GM21737 (cell line): ENCODE measurements around the gene GOLGA6D.
"Not testable (repeated sequence)": the region's sequence is repeated elsewhere in the genome, so short reads cannot be mapped to it uniquely, and the experiment has no call there.

Experiments
- ATAC-seq: cut with Tn5 transposase; IDR thresholded peaks from one replicate; pipeline ENCODE4 v1.9.1; 2021; ENCODE audit warnings: mild to moderate bottlenecking, moderate library complexity; ENCODE audit not compliant: unreplicated experiment

Gene GOLGA6D

DNA sequence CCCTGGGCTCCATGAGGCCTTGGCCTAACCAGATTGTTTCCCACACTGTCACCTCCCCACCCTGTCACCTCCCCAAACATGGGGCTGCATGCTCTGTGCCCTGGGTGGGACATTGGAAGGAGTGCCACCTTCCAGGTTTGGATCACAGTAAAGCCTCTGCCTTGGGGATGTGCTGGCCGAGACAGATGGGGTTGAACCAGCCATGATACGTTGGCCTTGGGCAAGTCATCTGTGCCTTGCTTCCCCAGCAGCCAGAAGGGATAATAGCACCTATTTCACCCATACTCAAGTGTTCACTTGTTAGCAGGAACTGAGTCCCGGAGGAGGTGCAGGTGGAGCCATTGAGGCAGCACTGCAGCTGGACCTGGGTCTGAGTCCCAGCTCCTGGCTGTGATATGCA lies 7.0 kb upstream of the GOLGA6D start:
- not testable (repeated sequence) for ATAC-seq

DNA sequence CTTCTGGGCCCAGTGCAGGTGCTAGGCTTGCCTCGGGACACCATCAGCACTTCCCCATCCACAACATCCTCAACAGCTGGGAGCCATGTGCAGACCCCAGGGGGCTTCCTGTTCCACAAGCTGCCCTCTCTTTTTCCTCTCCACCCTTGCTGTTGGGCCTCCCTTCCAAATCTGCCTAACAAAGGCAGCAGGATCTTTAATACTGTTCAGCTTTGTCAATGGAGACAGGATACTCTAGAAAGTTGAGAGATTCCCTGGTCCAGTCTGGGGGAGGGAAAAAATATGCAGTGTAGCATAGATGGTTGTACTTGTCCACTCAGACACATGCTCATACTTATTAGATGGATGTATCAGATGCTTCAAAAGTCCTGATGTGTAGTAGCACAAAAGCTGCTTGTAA lies 4.1 kb upstream of the GOLGA6D start:
- ATAC-seq: not testable (repeated sequence)

DNA sequence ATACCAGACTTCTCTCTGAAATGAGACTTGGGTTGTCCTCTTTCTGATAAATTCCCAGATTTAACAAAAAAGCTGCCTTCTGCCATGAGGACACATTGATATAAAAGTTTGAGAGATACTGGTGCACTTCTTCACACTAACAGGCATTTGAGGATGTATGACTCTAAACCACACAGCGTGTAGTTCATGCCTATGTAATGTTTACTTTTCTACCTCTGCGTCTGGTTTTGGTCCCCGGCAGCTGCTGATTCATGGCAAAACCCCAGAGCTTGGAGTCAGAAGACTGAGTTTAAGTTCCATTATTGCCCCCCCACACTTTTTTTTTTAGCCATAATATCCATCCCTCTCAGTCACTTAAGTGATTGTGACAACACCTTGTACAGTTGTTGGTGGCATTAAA lies 1.5 kb downstream of the GOLGA6D start:
- ATAC-seq: not testable (repeated sequence)

DNA sequence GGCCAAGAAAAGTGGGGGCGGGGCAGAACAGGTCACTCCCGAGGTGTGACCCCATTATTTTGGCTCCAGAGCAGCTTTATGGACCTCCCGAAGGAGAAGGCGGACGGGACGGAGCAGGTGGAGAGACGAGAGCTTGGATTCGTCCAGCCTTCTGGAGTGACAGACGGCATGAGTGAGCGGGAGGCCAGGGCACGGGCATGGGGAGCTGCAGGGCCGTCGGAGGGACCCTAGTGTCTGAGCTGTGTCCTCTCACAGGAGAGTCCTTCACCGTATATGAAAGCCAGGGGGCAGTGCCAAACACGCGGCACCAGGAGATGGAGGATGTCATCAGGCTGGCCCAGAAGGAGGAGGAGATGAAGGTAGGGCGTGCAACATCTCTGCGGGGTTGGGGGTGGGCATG lies 11.0 kb downstream of the GOLGA6D start:
- ATAC-seq: not testable (repeated sequence)

DNA sequence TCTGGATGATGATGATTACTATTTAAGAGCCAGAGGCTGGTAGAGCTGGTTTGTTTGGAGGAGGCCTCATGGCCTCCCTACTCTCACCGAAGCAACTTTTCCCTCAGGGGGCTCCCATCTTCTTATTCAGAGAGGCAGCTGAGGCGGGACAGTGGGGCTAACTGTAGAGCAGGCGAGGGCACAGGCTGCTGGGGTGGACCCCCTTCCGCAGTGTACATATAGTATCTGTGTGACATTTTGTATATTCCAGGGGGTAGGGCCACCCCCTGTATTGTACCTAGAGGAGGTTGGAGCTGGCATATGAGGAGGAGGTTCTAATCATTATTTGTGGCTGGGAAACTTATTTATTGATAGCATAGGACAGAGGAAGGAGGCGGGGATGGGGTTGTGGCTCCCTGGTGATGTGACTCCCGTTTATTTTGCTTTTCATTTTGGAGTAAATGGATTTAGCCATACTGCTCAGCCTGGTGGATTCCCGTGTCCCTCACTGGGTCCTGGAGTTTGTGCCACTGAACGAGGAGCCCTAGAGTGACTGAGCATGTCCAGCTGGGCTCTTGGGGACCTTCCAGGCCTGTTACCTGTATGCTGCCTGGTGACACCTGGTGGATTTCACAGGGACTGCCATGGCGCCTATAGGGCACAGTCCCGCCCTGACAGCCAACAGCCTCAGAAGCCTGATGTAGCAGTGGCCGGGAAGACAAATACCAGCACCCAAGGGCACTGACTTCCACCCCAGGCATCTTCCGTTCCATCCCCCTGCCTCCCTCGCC lies 16.1 kb downstream of the GOLGA6D start:
- not testable (repeated sequence) for ATAC-seq

DNA sequence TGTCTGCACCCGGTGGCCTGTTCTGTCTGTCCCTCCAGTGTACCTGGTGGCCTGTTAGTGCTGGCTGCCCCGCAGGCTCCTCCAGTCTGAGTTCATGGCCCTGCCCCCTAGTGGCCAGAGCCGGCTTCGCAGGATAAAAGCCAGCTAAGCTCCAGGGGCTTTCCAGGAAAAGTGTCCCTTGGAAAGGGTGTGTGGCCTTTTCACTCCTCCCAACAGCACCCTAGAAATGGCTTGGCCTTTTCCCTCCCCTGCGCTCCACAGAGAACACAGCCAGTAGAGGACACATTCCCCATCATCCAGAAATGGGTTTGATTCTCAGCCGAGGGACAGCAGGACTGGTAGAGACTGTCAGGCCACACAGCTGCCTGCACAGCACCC lies 16.7 kb downstream of the GOLGA6D start:
- ATAC-seq: not testable (repeated sequence)

DNA sequence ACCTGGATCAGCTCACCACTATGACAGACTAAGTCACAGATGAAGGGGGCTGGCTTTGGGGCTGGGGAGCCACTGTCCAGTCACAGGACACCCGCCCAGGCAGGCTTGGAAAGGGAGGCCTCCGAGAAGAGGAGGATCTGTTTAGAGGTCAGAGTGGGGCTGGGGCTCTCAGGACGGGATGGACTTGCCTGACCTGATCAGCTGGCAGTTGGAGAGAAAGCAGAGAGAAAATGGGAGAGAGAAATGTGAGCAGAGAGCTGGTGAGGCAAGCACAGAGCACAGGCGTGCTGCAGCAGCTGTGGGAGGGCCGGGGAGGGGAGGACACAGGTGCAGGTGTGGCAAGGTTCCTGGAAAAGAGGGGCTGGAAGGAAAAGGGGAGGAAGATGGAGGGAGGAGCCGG lies 17.4 kb downstream of the GOLGA6D start:
- not testable (repeated sequence) for ATAC-seq

DNA sequence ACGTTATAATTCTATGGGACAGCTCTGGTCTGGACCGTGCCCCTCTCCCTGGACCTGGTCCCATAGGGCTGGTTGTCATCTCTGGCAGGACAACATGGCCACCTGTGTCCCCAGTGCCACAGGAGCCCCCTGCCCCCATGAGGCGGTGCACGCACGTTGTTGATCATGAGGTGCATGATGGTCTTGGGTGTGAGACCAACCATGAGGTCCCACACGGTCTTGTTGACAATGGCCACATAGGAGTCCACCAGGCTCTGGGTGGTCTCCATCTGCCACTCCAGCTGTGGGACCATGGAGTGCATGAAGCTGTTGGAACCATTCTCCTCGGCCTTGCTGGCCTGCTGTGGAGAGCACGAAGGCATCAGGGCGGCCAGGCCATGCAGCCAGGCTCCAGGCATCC lies 19.7 kb downstream of the GOLGA6D start:
- ATAC-seq: no peak

DNA sequence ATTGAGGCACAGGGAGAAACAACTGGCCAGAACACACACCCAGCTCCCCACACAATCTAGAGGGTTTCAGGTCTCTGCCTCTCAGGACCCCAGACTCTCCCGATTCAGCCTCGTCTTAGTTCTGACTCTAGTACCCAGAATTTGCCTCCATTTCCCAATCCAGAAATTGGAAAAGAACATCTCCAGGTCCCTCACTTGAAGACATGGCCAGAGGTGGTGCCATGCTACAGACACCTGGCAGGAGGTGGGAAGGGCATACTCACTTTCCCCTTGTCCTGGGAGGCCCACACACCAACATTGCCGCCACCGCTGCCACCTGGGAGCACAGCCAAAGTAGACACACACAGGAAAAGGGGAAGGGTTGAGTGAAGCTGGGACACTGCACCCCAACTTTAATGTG lies 20.1 kb downstream of the GOLGA6D start:
- not testable (repeated sequence) for ATAC-seq

DNA sequence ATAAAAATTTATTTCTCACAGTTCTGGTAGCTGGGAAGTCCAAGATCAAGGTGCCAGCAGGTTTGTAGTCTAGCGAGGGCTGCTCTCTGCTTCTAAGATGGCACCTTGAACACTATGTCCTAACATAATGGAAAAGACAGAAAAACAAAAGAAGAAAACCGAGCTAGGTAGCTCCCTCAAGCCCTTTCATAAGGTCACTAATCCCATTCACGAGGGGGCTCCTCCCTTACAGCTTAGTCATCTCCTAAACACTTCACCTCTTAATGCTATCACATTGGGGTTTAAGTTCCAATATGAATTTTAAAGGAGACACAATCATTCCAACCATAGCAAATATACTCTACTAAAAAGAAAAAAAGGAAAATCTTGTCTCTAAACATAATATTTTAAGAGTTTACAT lies 23.6 kb downstream of the GOLGA6D start:
- no peak for ATAC-seq

DNA sequence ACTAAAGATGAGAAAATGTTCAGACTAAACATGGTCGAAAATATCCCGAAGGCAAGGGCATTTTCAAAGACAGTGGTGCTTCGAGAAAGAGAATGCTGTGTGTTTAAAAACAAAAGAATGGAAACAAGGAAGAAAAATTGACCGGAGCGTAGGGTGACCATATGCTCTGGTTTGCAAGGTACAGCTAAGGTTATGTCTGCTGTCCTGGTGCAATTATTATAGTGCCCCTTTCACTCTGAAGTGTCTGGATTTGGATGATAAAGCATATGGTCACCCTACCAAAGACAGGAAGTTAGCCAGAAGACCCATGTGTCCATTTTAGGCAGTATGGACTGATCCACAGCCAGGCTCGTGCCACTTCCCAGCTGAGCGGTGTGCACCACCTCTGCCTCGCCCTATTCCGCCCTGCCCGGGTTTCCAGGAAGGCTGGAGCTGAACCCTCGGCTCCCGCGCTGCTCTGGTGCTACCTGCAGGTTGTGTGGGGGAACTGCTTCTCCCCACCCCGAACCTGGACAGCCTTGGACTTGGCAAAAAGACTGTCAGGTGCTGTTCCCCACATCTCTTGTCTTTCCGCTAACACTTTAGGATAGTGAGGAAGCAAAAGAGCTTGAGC lies 25.2 kb downstream of the GOLGA6D start:
- ATAC-seq: no peak

DNA sequence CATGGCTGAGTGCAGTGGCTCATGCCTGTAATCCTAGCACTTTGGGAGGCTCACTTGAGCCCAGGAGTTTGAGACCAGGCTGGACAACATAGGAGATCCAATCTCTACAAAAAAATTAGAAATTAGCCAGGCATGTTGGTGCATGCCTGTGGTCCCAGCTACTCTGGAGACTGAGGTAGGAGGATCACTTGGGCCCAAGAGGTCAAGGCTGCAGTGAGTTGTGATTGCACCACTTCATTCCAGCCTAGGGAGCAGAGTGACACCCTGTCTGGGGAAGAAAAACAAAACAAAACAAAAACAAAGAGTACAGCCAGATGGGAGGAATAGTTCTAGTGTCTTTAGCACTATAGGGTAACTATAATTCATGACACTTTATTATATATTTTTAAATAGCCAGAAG lies 27.1 kb downstream of the GOLGA6D start:
- no peak for ATAC-seq

DNA sequence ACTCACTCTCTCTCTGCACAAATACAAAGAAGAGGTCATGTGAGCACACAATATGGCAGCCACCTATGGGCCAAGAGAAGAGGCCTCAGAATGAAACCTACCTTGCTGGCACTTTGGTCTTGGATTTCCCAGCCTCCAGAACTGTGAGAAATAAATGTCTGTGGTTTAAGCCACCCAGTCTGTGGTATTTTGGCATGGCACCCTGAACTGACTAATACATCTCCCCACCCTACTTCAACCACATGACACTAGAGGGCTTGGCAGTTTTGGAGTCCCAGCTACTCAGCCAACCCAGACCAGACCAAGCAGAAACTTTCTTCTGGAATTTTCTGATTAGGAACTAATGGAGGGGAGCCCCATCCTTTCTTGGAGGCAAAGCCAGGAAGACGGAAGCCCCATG lies 29.9 kb downstream of the GOLGA6D start:
- ATAC-seq: not testable (repeated sequence)

DNA sequence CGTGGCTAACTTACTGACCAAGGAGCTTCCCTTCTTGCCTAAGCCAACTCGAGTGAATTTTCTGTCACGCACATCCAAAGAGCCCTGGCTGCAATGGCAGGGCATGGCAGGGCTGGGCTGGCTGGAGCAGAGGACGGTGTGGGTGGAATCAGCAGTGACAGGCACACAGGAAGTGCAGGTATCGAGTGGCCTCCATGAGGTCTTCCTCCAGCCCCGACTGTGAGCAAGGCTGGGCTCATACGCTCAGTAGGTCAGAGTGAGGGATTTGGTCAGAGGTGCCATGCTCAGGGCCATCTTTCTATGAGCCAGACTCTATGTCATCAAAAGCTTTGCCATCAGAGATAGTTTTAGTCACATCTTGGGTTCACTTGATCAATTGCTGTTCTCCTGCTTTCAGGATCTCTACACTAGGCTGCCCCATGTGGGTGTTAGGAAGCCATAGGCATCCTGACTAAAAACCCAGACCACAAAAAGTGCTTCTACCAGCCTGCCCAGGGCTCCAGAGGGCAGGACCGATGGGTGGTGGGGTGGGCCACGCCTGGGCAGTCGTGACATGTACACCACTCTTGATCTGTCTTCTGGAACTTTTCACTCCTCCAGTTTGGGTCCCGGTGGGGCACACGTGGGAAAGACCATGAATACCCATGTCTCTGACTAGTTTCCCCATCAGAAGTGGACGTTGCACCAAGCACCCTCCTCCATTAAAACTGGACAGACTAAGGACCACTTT lies 30.6 kb downstream of the GOLGA6D start:
- ATAC-seq: no peak

DNA sequence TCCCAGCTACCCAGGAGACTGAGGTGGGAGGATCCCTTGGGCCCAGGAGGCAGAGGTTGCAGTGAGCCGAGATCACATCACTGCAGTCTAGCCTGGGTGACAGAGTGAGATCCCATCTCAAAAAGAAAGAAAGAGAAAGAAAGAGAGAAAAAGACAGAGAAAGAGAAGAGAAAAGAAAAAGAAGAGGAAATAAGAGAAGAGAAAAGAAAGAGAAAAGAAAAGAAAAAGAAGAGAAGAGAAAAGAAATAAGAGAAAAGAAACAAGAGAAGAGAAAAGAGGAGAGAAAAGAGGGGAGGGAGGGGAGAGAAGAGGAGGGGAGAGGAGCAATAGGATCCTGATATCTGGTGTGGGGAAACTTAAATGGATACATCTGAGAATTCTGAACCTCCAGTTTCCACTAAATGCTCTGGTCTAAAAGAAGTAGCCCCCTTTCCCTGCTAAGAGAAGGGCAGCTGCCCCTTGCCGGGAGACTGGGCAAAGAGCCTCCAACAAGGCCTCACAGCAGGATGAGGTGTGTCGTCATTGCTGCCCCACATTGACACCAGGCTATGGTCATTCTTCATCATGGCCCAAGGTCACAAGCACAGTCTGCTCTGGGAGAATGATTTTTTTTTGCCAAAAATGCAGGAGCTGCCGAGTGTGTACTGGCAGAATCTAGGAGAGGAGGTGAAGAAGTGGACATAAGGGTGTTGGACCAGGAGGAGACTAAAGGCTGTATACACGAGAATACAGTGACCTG lies 32.1 kb downstream of the GOLGA6D start:
- no peak for ATAC-seq

DNA sequence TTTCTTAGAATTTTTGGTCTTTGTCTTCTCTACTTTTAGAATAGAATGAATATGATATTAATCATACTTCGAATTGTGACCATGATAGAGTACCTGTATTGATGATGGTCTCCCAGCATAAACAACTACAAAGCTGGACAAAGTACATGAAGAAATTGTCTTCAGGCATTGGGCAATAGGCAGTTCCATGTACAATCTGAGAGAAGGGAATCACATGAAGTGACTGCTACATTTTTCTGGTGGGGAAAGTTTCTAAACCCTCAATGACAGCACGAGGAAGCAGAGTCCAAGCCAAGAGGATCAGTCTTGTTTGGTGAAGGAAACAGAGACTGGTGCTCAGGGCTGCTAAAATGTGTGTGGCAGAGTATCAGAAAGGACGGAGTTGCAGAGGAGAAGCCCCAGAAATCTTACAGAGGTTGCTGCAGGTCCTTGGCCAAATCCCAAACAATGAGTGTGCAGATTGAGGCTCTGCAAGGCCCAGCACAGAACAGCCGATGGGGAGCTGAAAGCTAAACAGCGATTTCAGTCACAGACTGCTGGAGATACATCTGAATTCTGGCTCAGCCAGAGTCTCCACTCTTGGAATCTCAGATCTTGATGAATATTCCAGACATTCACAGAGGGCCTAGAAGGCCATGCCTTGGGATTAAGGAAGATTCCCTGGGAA lies 36.7 kb downstream of the GOLGA6D start:
- not testable (repeated sequence) for ATAC-seq

DNA sequence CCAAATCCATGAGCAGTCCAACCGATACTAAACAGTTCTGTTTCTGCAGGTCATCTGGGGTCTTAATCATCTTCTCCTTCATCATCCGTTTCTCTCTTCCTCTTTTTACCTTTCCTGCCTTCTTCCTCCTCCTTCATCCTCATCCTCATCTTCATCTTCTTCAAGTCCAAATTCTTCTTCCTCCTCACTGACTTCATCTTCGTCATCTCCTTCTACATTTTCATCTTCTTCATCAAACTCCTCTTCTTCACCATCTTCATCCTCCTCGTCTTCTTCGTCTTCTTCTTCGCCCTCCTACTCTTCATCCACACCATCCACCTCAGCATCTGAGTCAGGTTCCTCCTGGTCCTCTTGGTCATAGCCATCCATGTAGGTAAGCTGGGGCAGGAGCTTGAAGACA lies 39.1 kb downstream of the GOLGA6D start:
- no peak for ATAC-seq

DNA sequence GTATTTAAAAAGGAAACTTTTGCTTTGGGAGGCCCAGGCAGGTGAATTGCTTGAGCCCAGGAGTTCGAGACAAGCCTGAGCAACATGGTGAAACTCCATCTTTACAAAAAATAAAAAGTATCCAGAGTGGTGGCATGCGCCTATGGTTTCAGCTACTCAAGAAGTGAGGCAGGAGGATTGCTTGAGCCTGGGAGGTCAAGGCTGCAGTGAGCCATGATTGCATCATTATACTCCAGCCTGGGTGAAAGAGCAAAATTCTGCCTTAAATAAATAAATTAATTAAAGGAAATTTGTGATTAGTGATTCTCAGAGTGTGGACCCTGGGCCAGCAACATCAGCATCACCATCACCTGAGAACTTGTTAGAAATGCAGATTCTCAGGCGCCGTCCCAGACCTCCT lies 43.3 kb downstream of the GOLGA6D start:
- no peak for ATAC-seq

DNA sequence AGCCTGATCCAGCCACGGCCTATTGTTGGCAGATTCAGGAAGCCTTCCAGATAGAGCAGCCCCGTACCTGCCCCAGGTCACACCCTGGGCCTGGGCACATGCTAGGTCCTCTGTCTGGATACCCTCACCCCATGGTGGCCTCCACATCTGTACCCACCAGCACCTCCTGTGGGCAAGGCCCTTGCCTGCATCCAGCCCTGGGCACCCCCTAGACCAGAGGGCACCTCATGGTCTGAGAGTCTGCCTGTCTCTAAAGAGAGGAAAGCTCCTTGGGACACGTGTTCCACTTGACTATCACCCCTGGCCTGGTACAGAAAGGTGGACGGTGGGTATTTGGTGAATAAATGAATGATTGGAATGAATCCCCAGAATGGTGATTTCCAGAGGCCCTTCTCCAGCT lies 44.4 kb downstream of the GOLGA6D start:
- no peak for ATAC-seq

DNA sequence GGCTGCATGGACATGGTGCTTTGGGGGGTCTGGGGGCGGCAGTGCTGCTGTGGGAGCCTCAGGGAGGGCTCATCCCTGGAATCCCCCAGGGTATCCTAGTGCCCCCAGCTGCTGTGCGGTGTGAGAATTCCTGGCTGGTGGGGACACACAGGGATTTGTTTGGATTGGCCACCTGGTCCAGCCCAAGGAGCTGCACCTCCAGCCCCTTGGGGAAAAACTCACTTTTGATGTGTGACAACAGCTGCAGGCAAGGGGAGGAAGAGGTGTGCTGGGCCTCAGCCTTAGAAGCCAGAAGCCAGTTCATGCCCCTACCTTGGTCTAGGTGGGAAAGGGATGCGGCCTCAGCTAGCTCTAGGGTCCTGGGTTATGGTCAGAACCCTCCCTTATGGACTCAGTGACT lies 44.9 kb downstream of the GOLGA6D start:
- ATAC-seq: no peak
